NOMO-1 treated with dmso at 0.1 percent for 144 hours (cell line): ENCODE results near the gene LYST.

ENCODE experiments used
- DNase-seq: peaks from one replicate; lab custom pipeline; 2025; ENCODE audit not compliant: unreplicated experiment; lab: John Stamatoyannopoulos, UW

LYST gene

GRCh38 chr1:235888119-235888643 lies 21.5 kb upstream of the LYST start:
- no peak for DNase-seq

- DNase-seq = no peak
These were observed 21.0 kb upstream of the LYST start for GRCh38 chr1:235887676-235888075.

DNA sequence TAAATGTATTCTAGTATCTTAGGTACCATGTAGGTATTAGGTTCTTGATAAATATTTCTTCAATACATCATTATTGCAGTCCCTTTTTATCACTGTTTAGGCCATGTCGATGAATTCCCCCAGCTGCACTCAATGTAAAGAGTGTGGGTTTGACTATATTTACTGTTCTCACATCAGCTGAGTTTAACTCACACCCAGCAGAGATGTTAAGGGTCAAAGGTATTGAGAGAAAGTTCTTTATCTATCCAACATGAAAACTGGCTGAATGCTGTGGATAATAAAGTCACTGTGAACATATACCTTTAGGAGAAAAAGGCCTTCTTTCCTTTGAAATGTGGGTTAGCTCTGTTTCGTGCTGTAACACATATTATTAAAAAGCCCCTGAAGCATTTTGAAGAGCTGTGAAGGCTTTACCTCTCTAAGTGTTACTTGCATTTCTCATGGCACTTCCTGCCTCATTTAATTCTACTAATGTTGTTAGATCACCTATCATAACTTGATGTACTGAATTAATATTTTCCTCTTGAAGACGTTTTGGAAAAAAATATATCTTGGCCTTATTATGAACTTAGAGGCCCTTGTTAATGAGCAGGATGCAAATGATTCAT lies 19.1 kb upstream of the LYST start:
- no peak for DNase-seq

DNA sequence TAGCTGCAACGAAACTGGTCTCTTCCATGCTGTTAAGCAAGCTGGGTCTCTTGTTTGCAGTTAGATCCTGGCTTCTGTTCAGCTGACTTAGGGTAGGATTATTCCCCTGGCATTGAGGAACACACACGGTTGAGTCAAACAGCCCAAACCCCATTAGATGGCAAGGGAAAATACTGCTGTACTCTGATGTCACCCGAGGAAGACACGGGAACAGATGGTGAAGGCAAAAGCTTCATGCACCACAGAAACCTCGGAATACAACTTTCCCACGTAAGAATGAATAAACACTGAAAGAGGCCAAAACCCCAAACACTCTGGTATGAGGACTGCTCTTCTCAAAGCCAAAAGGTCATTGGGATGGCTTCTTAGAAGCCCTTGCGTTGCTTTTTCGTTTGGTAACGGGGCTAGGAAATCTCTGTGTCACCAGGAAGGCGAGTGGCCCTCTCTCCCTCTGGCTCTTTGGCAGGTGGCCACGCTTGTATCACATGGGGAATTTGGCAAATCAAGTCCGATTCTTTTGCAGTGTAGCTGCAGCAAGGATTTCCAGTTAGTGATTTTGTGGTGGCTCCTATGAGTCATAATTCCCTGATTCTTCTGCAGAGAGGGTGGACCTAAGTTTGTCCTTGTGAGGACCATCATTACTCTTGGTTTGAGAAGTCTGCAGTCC lies 16.7 kb upstream of the LYST start:
- DNase-seq = no peak

- DNase-seq = no peak
These were observed 16.1 kb upstream of the LYST start for GRCh38 chr1:235882816-235883215.

DNA sequence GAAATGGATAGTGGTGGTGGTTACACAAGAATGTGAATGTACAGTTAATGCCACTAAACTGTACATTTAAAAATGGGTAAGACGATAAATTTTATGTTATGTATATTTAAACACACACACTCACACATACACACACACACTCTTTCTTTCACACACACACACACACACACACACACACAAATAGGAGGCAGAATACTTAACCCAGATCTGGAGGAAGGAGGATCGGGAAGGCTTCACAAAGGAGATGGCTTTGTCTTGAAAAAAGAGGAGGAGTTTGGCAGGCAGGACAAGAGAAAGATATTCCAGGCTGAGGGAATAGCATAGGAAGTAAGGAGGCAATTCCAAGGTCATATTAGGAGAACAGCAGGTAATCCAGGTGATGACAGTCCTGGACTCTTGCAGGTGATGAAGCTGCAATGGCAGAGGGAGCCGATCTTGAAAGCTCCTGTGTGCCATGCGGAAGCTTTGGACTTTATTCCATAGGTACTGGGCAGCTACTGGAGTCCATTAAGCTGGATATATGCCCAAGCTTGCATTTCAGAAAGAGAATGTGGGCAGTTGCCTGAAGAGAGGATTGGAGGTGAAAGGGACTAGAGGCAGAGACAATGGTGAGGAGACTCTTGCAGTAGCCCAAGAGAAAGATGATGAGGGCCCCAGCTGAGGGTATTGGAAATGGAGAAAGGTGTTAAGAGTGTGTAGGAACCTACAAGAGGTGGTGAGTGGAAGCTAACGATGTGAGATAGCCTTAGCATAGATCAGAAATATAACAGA lies 15.4 kb upstream of the LYST start:
- no peak for DNase-seq

GRCh38 chr1:235878082-235878811 lies 11.5 kb upstream of the LYST start:
- DNase-seq = no peak

DNA sequence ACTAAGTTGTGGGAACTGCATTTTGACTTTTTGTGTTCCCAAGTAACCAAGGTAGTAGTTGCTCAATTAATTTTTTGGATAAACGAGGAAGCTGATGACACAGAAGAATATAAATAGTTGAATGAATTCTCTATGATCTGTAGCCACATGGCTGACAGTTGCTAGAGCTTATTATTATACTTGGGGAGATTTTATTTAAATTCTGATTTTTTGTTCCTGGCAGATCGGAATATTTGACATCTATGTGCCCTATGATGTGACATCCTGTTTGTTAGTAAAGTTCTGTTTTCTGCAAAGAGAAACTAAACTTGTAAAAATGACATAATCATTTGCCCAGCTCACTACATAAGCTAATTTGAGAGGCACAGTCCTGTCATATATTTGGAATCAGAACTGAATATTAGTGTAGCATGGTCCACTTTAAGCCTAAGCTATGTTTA lies 9.7 kb upstream of the LYST start:
- DNase-seq = no peak

DNA sequence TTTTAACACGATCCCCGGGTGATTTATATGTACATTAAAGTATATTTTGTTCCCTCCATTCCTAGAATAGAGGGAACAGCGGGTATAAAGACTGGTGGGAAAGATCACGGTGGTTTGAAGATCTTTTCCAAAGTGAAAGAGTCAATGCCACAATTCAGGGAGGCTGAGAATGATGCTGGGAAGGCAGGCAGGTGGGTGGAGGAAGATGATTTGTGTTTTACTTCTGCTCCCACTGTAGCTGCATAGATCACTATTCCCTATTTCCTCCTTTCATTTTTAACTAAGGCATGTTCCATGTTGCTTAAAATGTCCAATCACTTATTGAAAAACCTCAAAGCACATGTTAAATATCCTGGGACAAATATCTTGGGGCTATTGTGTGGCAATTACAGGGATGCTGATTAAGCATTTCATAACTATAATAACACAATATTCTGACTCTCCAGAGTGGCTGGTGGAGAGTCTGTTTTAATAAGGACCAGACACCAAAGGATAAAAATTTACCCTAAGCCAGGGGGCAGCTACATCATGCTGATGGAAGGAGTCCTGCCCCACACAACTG lies 8.4 kb upstream of the LYST start:
- DNase-seq = no peak

DNA sequence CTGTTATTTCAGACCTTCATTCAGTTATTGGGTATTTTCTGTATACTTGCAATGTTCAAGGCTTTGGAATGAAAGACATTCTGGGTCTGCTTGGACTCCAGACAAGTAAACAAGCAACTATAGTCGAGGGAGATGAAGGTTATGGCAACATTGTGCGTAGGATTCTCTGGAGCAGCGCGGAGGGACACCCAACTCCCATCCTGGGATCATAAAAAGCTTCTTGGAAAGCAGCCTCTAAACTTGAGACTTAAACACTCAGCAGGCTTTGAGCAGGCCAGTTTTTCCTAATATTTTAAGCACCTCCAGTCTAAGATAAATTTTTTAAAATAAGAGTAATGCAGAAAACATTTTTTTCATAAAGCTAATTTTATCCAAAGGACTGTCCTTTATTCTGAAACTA lies 7.6 kb upstream of the LYST start:
- DNase-seq = no peak

- no peak for DNase-seq
These were observed 6.9 kb upstream of the LYST start for GRCh38 chr1:235873571-235873970.

DNA sequence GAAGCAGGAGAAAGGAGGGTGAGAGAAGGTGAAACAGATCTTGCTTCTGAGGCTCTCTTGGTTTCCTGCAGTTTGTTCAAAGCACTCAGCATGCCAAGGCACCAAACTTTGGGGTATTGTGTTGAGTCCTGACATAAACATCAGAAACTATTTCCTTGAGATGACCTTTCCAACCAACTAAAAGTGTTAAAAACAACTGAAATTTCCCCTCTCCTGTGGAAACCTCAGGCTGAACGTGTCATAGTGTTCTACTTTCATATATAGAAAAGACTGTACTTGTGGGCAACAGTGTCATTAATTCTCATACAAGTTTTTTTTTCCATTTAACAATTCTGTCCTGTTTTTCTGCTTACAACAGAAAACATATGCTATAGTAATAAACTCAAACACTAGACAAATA lies 6.3 kb upstream of the LYST start:
- no peak for DNase-seq

DNA sequence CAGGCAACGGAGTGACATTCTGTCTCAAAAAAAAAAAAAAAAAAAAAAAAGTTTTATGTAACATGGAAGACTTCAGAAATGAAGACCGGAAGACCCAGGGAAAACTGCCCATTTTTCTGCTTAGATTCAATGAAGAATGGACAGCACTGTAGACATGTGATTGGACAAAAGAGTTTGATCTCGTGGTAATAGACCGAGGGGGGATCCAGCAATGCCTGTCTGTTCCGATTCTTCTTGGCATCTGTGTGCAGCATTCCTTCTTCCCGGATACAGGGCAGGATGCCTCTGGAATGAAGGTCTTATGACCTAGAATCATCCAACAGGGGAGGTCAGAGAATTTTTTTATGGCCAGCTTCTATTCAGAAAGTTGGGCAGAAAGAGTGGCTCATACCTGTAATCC lies 5.6 kb upstream of the LYST start:
- no peak for DNase-seq

GRCh38 chr1:235867903-235868469 lies 1.3 kb upstream of the LYST start:
- no peak for DNase-seq

DNA sequence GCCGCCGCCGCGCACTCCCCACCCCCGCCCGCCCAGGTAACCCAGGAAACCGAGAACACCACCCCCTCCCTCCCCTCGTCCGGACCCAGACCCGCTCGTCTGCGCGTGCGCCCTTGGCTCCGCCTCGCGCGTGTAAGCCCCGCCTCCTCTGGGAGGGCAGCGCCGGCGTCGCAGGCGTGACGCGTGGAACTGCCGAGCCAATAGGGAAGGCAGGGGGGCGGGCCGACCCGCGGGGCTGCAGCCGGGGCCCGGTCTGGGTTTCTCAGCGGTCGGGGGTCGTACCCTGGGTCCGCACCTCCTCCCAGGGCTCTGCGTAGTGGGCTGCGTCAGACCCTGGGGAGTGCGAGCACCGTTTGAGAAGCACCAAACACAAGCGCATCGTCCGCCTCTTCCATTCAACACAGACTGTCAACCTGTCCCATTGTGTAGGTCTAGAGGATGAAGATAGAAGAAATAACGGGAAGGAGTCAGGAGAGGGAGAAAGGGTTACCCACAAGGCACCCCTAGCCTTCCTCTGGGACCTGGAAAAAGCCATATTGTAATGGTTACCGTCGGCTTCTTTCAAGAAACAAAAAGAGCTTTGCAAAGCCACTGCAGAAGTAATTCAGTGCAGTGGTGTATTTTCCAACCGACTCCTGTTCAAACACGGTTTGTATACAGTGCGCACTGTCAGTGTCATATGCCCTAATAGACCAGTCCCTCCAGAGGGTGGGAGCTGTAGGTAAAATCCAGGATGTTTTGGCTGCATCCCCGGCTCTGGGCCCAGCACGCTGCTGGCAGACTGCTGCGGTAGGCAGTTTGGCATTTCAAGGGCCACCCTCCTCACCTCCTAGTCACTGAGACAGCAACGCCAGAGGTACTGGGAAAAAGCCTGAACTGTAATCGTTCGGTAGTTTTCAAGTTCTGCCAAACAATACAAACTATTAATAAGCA lies 473 bp upstream of the LYST start:
- peak; percentile 91 for DNase-seq

DNA sequence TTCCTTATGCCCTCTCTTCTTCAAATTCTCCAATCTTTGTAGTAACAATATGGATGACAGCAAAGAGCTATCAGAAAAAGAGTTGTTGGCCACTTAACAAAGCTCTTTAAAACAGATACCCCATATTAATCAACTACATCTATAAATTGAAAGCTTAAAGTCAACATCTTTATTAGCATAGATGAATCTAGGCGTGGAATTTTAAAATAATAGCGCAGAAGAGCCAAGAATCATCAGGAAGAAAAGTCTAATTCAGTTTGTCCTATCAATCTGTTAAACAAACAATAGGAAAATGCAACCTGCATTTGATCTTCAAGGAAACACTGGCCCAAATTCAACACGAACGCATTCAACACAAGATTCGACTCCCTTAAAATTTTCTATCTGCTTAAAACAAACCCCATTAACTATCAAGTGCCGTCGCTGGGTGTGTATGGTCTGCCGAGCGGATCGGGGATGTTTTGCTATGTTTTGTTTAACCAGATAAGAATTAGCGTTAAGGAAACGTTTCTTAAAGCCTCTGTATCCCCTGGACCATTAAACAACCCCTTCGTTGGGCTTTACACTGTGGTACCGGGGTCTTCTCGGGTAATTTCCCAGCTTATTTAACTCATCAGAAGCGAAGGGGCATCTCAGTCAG lies 1.0 kb downstream of the LYST start:
- DNase-seq = no peak

- no peak for DNase-seq
These were observed 1.7 kb downstream of the LYST start for GRCh38 chr1:235864931-235865525.

DNA sequence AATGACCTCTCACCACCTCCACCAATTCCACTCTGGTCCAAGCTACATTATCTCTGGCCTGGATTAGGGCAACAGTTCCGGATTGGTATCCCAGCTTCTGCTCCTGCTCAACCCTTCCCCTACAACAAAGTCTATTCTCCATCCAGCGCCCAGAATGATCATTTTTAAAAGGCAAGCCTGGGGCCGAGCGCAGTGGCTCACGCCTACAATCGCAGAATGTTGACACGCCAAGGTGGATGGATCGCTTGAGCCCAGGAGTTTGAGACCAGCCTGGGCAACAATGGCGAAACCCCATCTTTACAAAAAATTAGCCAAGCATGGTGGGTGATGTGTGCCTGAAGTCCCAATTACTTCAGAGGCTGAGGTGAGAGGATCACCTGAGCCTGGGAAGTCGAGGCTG lies 2.2 kb downstream of the LYST start:
- DNase-seq = no peak

- DNase-seq = no peak
These were observed 3.0 kb downstream of the LYST start for GRCh38 chr1:235863699-235864093.
